Dendritic cell treated with granulocyte-macrophage colony-stimulating factor and Interleukin-4, amounts not matched to agents 40 ng/mL and 50 ng/mL, for 4 days (primary cell): ENCODE results near the gene MLLT3.

ENCODE experiments used
- H3K27ac Mint-ChIP-seq: one replicate; pipeline ENCODE4 v1.8.0; 2022; ENCODE audit warnings: mild to moderate bottlenecking, mixed read lengths
- H3K27me3 Mint-ChIP-seq: one replicate; pipeline ENCODE4 v1.8.0; 2022; ENCODE audit warnings: mild to moderate bottlenecking, mixed read lengths
- H3K36me3 Mint-ChIP-seq: one replicate; pipeline ENCODE4 v1.8.0; 2022; ENCODE audit warnings: low read depth, mixed read lengths
- H3K4me1 Mint-ChIP-seq: one replicate; pipeline ENCODE4 v1.8.0; 2022; ENCODE audit warnings: low read depth, mixed read lengths
- H3K4me3 Mint-ChIP-seq: one replicate; pipeline ENCODE4 v1.8.0; 2022; ENCODE audit warnings: mild to moderate bottlenecking, moderate library complexity, mixed read lengths
- H3K9me3 Mint-ChIP-seq: one replicate; pipeline ENCODE4 v1.8.0; 2022; ENCODE audit warnings: mixed read lengths
- intact Hi-C: fragments of 100-400 bp; cut with micrococcal nuclease; formaldehyde crosslinking; loops from one replicate; pipeline ENCODE4 v1.15.0; 2022

Gene MLLT3

GRCh38 chr9:20377790-20378189 lies 244.5 kb downstream of the MLLT3 start:
- Mint-ChIP-seq H3K27ac (no peak overlapping the region), H3K9me3 (no peaks in the 10 kb centered on the region), H3K36me3 (no peaks in the 10 kb centered on the region), H3K4me3 (no peak overlapping the region), H3K27me3 (no peaks in the 10 kb centered on the region), H3K4me1 (peaks cover 14% of the 10 kb centered on the region)
- intact Hi-C loops: no loop called here

DNA sequence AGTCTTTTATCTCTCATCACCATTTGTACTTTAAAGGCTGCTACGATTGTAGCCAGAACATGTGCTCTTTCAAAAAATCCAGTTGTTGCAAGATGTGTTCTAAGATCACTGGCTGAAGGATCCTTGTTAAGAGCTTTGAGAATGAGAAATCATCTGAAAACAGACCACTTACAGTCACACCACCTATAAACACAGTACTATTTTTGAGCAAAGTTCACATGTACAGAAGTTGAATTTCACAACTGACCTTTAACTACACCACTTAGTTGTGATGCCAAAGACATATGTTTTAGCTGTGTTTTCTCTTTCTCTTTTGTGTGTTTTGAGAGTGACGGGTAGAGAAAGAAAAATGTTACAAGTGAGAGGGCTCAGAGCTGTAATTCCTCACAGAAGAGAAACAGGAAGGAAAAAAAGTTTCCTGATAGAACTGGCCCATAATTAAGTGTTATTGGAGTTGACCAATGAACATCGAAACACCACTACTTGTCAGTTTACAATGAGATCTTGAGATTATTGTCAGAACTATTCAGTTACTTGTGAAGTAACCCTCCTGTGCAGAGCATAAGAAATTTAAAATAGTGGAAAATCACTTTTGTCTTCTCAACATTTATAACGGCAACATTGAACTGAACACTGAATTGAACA lies 245.4 kb downstream of the MLLT3 start:
- H3K27ac Mint-ChIP-seq: no peak overlapping the region
- peaks cover 14% of the 10 kb centered on the region for H3K4me1 Mint-ChIP-seq
- H3K36me3 Mint-ChIP-seq: no peaks in the 10 kb centered on the region
- H3K27me3 Mint-ChIP-seq: no peaks in the 10 kb centered on the region
- no peak overlapping the region for H3K4me3 Mint-ChIP-seq
- intact Hi-C loops: no loop called here
- no peaks in the 10 kb centered on the region for H3K9me3 Mint-ChIP-seq

GRCh38 chr9:20376042-20376441 lies 246.3 kb downstream of the MLLT3 start:
- H3K36me3 Mint-ChIP-seq: no peaks in the 10 kb centered on the region
- intact Hi-C loops: no loop called here
- no peak overlapping the region for H3K4me3 Mint-ChIP-seq
- H3K27ac Mint-ChIP-seq: no peak overlapping the region
- peaks cover 14% of the 10 kb centered on the region for H3K4me1 Mint-ChIP-seq
- no peaks in the 10 kb centered on the region for H3K27me3 Mint-ChIP-seq
- H3K9me3 Mint-ChIP-seq: no peaks in the 10 kb centered on the region

GRCh38 chr9:20373263-20373662 lies 249.0 kb downstream of the MLLT3 start:
- Mint-ChIP-seq H3K9me3 (no peaks in the 10 kb centered on the region), H3K27me3 (no peaks in the 10 kb centered on the region), H3K4me3 (no peak overlapping the region), H3K36me3 (no peaks in the 10 kb centered on the region), H3K27ac (no peak overlapping the region), H3K4me1 (peaks cover 6% of the 10 kb centered on the region)
- intact Hi-C loops: no loop called here

GRCh38 chr9:20369391-20369790 lies 252.9 kb downstream of the MLLT3 start:
- intact Hi-C loops: no loop called here
- Mint-ChIP-seq H3K36me3 (no peaks in the 10 kb centered on the region), H3K4me3 (no peak overlapping the region), H3K27ac (no peak overlapping the region), H3K9me3 (no peaks in the 10 kb centered on the region), H3K27me3 (no peaks in the 10 kb centered on the region), H3K4me1 (peaks cover 10% of the 10 kb centered on the region)

- Mint-ChIP-seq H3K9me3 (no peaks in the 10 kb centered on the region), H3K27ac (no peak overlapping the region), H3K36me3 (no peaks in the 10 kb centered on the region), H3K4me1 (peaks cover 10% of the 10 kb centered on the region), H3K27me3 (no peaks in the 10 kb centered on the region), H3K4me3 (no peak overlapping the region)
- intact Hi-C loops: no loop called here
These were observed 254.4 kb downstream of the MLLT3 start for GRCh38 chr9:20367855-20368254.

DNA sequence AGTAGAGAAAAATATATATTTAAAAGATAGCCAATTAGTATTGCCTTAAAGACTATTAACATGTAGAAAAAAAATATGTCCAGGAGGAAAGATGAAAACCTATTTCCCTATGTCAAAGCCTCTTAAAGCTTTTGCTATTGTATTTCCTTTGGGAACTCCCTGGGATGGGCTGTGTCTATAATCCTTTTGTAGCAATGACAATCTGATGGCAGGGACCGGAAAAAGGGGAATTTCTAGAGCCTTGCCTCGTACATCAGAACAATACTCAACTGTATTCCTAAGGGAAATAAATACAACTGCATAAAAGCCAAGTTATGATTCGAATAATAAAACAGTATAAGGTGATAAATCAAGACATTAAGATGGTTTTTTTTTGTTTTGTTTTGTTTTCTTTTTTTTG lies 257.3 kb downstream of the MLLT3 start:
- Mint-ChIP-seq H3K4me1 (peaks cover 10% of the 10 kb centered on the region), H3K27ac (no peak overlapping the region), H3K4me3 (no peak overlapping the region), H3K36me3 (no peaks in the 10 kb centered on the region), H3K27me3 (no peaks in the 10 kb centered on the region), H3K9me3 (no peaks in the 10 kb centered on the region)
- intact Hi-C loops: no loop called here

GRCh38 chr9:20363233-20363632 lies 259.1 kb downstream of the MLLT3 start:
- Mint-ChIP-seq H3K4me1 (peaks cover 10% of the 10 kb centered on the region), H3K36me3 (no peaks in the 10 kb centered on the region), H3K27ac (no peak overlapping the region), H3K9me3 (no peaks in the 10 kb centered on the region), H3K27me3 (no peaks in the 10 kb centered on the region), H3K4me3 (no peak overlapping the region)
- intact Hi-C loops: no loop called here

DNA sequence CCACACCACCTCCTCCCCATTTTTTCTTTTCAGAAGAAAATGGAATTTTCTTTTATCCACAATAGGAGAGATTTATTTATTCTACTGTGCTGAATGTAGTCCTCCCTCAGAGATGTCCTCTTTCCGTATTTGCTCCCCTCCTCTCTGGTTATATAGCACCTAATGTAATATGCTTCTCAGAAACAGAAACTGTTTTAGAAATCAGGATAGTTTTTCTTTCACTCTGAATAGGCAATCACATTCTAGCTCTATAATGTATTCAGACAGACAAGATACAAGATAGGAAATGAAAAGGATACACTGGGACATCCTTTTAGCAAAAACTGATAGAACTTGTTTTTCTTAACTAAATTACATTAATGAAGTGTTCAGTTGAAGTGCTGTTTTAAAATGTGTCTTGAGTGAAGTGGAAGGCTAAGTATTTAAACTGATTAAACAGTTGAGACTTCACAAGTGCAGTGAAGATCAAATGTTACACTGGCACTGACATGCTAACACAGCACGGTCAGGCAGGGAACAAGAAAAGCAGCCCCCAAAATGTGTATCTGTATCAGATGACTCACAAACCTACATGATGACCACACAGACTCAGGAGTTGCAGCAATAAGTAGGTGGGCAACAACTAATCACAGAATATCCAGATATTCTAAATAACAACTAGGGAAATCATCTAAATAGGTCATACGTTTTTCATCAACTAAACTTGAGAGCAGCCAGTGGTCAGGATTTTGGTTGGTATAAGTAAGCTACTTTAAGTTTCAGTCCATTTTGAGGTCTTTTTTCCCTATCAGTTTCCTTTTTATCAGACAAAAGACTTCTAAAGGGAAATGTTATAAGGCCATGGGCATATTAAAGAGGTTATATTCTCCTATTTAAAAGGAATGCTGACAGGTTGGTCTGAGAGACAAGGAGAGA lies 260.4 kb downstream of the MLLT3 start:
- Mint-ChIP-seq H3K27me3 (no peaks in the 10 kb centered on the region), H3K4me1 (peaks cover 2% of the 10 kb centered on the region), H3K36me3 (no peaks in the 10 kb centered on the region), H3K9me3 (no peaks in the 10 kb centered on the region), H3K27ac (no peak overlapping the region), H3K4me3 (no peak overlapping the region)
- intact Hi-C loops: no loop called here

- Mint-ChIP-seq H3K27me3 (no peaks in the 10 kb centered on the region), H3K9me3 (no peaks in the 10 kb centered on the region), H3K4me1 (no peaks in the 10 kb centered on the region), H3K36me3 (no peaks in the 10 kb centered on the region), H3K4me3 (no peak overlapping the region), H3K27ac (no peak overlapping the region)
- intact Hi-C loops: no loop called here
These were observed 261.1 kb downstream of the MLLT3 start for GRCh38 chr9:20361229-20361628.

DNA sequence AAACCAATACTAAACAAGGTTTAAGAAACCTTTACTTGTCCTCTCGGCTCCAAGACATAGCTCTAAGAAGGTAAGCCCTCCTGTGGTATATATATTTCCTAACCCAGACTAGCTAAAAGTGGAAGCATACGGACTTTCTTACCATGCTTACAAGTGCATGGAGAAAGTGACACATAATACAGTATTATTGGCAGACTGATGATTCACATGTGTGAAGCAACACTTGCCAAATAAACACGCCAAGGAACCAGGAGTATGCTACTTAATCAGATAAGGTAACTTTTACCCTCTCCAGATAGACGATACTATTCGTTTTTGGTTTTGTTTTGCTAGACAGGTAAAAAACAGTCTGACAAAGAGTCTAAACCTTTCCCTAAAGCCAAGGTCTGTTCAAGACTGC lies 264.1 kb downstream of the MLLT3 start:
- peaks cover under 1% of the 10 kb centered on the region for H3K4me1 Mint-ChIP-seq

GRCh38 chr9:20357037-20357432 lies 265.3 kb downstream of the MLLT3 start:
- peaks cover 4% of the 10 kb centered on the region for H3K4me1 Mint-ChIP-seq
- intact Hi-C loops: loop anchor here (5.0 kb wide), 3 partner anchors 430 to 755 kb away; no protein-coding TSS in a partner anchor
- H3K36me3 Mint-ChIP-seq: no peaks in the 10 kb centered on the region
- no peaks in the 10 kb centered on the region for H3K27me3 Mint-ChIP-seq
- H3K4me3 Mint-ChIP-seq: no peak overlapping the region
- no peaks in the 10 kb centered on the region for H3K9me3 Mint-ChIP-seq
- H3K27ac Mint-ChIP-seq: no peak overlapping the region

More for the DNA sequence above, 264.1 kb downstream of the MLLT3 start:
- no peaks in the 10 kb centered on the region for H3K9me3 Mint-ChIP-seq
- H3K36me3 Mint-ChIP-seq: no peaks in the 10 kb centered on the region
- H3K4me3 Mint-ChIP-seq: no peak overlapping the region
- H3K27ac Mint-ChIP-seq: no peak overlapping the region
- intact Hi-C loops: loop anchor here (5.0 kb wide), 3 partner anchors 431 to 754 kb away; no protein-coding TSS in a partner anchor
- H3K27me3 Mint-ChIP-seq: no peaks in the 10 kb centered on the region

DNA sequence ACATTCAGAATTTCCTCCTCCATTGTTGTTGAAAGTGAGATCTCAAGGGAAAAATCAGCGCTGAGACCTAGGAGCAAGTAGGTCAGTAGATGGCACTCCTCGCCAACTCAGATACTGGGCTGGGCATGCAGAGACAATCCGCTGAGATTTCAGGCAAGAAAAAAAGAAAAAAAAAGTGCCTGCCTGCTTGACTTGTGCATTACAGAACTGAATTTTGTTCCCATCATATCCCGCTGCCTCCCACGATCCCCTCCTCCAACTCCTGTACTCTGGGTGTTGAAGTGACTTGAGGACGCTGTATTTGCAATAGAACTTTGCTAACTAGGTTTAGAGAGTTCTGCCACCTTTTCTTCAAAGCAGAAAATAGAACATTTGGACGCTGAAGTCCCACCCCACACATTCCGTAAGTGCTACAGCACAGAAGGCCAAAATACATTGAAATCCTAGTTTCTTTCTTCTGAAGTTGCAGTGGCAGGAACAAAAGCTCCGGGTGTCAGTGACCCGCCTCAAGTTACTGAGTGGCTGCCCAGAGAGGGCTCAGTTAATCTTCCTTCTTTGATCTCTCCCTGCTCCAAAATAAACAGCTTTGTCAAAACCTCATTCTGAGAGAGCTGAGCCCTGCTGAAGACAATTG lies 265.8 kb downstream of the MLLT3 start:
- H3K27ac Mint-ChIP-seq: no peak overlapping the region
- H3K4me3 Mint-ChIP-seq: no peak overlapping the region
- H3K36me3 Mint-ChIP-seq: no peaks in the 10 kb centered on the region
- H3K27me3 Mint-ChIP-seq: no peaks in the 10 kb centered on the region
- no peaks in the 10 kb centered on the region for H3K9me3 Mint-ChIP-seq
- peaks cover 4% of the 10 kb centered on the region for H3K4me1 Mint-ChIP-seq
- intact Hi-C loops: loop anchor here (5.0 kb wide), 3 partner anchors 429 to 756 kb away; no protein-coding TSS in a partner anchor

DNA sequence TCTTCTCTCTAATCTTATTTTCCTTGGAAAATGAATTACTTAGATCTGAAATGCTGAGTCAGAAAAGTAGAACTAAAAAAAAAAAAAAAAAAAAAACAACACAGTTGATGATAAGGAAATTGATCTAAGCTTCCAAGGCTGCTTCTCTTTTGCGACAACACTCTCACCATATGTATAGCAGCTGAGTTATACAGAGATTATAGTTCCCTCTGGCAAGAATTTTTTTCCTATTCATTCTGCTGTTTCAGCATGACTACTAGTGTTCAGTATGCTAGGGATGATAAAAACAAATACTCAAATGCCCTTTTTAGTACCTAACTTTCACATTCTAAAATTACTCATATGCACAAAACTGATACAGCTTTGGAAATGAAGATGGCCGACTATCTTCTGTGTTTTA lies 267.3 kb downstream of the MLLT3 start:
- Mint-ChIP-seq H3K27me3 (no peaks in the 10 kb centered on the region), H3K36me3 (no peaks in the 10 kb centered on the region), H3K4me1 (peaks cover 4% of the 10 kb centered on the region), H3K27ac (no peak overlapping the region), H3K9me3 (no peaks in the 10 kb centered on the region), H3K4me3 (no peak overlapping the region)
- intact Hi-C loops: loop anchor here (5.0 kb wide), 3 partner anchors 428 to 757 kb away; no protein-coding TSS in a partner anchor
